SK-N-MC (cell line): ENCODE results near the gene TTC6.

Experiments
- EZH2 ChIP-seq: fragments of 200-600 bp; sonication (generic); IDR thresholded peaks from one replicate; pipeline ENCODE4 v1.6.1; 2017; ENCODE audit warnings: antibody characterized with exemption
- FOXP2 ChIP-seq: optimal IDR thresholded peaks from 2 replicates; pipeline ENCODE3; 2011; ENCODE audit warnings: mild to moderate bottlenecking, moderate library complexity; ENCODE audit not compliant: insufficient read depth; ENCODE audit errors: extremely low read length, control extremely low read depth
- POLR2AphosphoS5 ChIP-seq: IDR thresholded peaks from 2 replicates; pipeline ENCODE4 v1.6.1; 2012; ENCODE audit warnings: mild to moderate bottlenecking, low read depth, low read length, borderline replicate concordance

- TF ChIP-seq EZH2 (no peak), POLR2AphosphoS5 (no peak), FOXP2 (no peak)
Observed at GRCh38 chr14:37603688-37604251, 8.3 kb downstream of the TTC6 start.
